22Rv1 (cell line): ENCODE measurements around the gene PKNOX1.

Source experiments
- ZFX ChIP-seq: fragments of 450-650 bp; IDR thresholded peaks from 2 replicates; pipeline ENCODE4 v1.6.1; 2017; ENCODE audit warnings: antibody characterized with exemption, borderline replicate concordance
- TF ChIP-seq, protein P1 (sequence below): fragments of 450-650 bp; IDR thresholded peaks from 2 replicates; pipeline ENCODE4 v1.5.1; 2017; ENCODE audit warnings: mild to moderate bottlenecking

GRCh38 chr21:42973309-42973990 lies 912 bp upstream of the PKNOX1 start:
- TF ChIP-seq, protein P1, sequence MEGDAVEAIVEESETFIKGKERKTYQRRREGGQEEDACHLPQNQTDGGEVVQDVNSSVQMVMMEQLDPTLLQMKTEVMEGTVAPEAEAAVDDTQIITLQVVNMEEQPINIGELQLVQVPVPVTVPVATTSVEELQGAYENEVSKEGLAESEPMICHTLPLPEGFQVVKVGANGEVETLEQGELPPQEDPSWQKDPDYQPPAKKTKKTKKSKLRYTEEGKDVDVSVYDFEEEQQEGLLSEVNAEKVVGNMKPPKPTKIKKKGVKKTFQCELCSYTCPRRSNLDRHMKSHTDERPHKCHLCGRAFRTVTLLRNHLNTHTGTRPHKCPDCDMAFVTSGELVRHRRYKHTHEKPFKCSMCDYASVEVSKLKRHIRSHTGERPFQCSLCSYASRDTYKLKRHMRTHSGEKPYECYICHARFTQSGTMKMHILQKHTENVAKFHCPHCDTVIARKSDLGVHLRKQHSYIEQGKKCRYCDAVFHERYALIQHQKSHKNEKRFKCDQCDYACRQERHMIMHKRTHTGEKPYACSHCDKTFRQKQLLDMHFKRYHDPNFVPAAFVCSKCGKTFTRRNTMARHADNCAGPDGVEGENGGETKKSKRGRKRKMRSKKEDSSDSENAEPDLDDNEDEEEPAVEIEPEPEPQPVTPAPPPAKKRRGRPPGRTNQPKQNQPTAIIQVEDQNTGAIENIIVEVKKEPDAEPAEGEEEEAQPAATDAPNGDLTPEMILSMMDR = no peak
- TF ChIP-seq ZFX = no peak
